Urinary bladder (tissue), 4 donors: Measurements from ENCODE around the gene PTPRH. TPM values are rescaled to one million over a fixed set of nuclear protein-coding genes. Genes with fewer than 3 reads are reported as not detected.
"Not testable (repeated sequence)": the region's sequence is repeated elsewhere in the genome, so short reads cannot be mapped to it uniquely, and the experiment has no call there.

Experiments used
- DNase-seq: peaks from one replicate; pipeline ENCODE4 v3.0.0-alpha.2; 2015; ENCODE audit errors: extremely low spot score
- H3K27ac ChIP-seq: one replicate; pipeline ENCODE4 v1.5.1; 2013; ENCODE audit warnings: low read depth, mild to moderate bottlenecking, moderate library complexity
- H3K36me3 ChIP-seq: one replicate; pipeline ENCODE4 v1.6.1; 2013; ENCODE audit warnings: mild to moderate bottlenecking, moderate library complexity; ENCODE audit not compliant: insufficient read depth
- H3K4me1 ChIP-seq: one replicate; pipeline ENCODE4 v1.6.1; 2013; ENCODE audit warnings: mild to moderate bottlenecking, moderate library complexity; ENCODE audit not compliant: insufficient read depth
- H3K4me3 ChIP-seq: one replicate; pipeline ENCODE4 v1.5.1; 2013; ENCODE audit warnings: low read depth, low read length
- WGBS: extraction: QIAGEN DNeasy Blood & Tissue Kit; methylation state at CpG from one replicate; pipeline ENCODE4 v1.1.7; 2013; 5-methylcytosine and 5-hydroxymethylcytosine counted together
- polyA plus RNA-seq: library from polyadenylated mRNA; stranded (reverse); fragments of 200-250 nt; gene quantifications from one replicate; pipeline ENCODE4 v1.2.3, GENCODE V29; 2013
- total RNA-seq: library from RNA; depleted of rRNA; stranded (reverse); fragments of >200 nt; gene quantifications from one replicate; pipeline ENCODE4 v1.2.3, GENCODE V29; 2014
- donor health status: healthy with polysubstance abuse.
- donor health status: healthy.

Gene PTPRH
- total and polyA plus RNA-seq, 2 donors = 1.6 to 3.6 TPM

DNA sequence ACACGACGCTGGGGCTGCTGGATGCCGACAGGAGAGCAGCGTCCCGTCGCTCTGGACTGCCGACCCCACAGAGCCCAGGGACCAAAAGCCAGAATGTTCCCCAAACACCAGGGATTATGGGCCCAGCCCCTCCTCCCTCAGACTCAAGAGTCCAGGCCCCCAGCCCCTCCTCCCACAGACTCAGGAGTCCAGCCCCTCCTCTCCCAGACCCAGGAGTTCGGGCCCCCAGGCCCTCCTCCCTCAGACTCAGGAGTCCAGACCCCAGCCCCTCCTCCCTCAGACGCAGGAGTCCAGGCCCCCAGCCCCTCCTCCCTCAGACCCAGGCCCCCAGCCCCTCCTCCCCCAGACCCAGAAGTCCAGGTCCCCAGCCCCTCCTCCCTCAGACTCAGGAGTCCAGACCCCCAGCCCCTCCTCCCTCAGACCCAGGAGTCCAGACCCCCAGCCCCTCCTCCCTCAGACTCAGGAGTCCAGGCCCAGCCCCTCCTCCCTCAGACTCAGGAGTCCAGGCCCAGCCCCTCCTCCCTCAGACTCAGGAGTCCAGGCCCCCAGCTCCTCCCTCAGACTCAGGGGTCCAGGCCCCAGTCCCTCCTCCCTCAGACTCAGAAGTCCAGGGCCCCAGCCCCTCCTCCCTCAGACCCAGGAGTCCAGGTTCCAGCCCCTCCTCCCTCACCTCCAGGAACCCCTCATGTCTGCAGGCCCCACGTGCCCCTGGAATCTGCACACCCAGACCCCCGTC lies 15.5 kb upstream of the PTPRH start:
- WGBS = 63% methylated on average over 11 of the region's 11 CpGs
- not testable (repeated sequence) for DNase-seq, H3K4me3 ChIP-seq, H3K27ac ChIP-seq, H3K4me1 ChIP-seq, H3K36me3 ChIP-seq

- Histone ChIP-seq H3K4me1 (no peaks in the 10 kb centered on the region), H3K36me3 (no peaks in the 10 kb centered on the region), H3K27ac (no peak overlapping the region), H3K4me3 (no peak overlapping the region)
- no peak for DNase-seq
- 79% methylated on average over 26 of the region's 26 CpGs for WGBS
Observed at GRCh38 chr19:55224038-55224665, 14.9 kb upstream of the PTPRH start.

- Histone ChIP-seq H3K4me3 (no peak overlapping the region), H3K36me3 (no peaks in the 10 kb centered on the region), H3K4me1 (no peaks in the 10 kb centered on the region), H3K27ac (no peak overlapping the region)
- 83% methylated on average over 17 of the region's 17 CpGs for WGBS
- DNase-seq = no peak
Observed at GRCh38 chr19:55223291-55224037, 14.2 kb upstream of the PTPRH start.

DNA sequence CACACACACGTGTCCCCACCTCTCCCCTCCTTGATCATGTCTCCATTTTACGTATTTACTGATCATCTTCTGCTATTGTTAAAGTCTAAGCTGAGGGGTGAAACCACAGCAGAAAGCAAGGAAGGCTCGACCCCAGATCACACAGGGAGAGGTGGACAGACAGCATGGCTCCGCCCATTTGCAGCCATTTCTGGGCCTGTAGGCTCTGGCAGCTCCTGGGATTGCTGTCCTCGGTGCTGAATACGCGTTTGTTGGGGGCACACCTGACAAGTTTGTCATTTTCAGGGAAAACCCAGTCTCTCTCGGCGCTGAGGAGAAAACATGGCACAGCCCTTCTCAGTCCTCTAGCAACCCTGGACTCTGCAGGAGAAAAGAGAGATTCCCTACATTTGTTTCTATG lies 11.2 kb upstream of the PTPRH start:
- DNase-seq = no peak
- no peak overlapping the region for H3K4me3 ChIP-seq
- no peak overlapping the region for H3K27ac ChIP-seq
- H3K4me1 ChIP-seq = no peaks in the 10 kb centered on the region
- WGBS = 69% methylated on average over 9 of the region's 9 CpGs
- no peaks in the 10 kb centered on the region for H3K36me3 ChIP-seq

DNA sequence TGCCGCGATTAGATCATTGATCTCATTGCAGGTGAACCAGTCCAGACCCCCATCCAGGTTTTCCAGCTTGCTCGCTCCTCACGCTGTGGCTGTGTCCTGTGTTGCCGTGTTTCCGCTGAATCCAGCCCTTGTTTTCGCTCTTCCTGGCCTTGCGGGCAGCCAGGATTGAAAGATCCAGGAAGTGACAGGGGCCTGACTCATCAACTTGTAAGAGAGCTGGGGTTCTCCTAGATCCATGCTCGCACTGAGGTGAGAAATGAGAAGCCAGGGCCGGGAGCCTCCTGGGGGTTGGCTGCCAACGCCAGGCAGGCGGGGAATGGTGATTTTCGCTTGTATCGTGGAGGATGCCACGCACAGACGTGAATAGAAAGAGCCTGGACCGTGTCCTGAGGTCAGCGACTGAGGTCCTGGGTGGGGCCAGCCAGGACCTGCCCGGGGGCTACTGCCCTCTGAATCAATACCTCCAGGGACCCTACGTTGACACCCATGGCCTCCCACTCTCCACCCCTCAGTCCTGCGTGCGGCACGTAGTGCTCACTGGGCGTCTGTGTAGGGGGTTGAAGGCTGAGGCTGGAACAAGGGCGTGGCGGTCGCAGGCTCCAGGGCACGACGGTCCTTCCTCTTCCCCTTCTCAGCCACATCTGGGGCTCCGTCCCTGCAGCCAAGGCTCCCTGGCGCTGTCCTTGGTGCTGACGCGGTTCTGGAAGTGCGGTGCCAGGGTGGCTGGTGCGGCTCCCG lies 7.3 kb upstream of the PTPRH start:
- DNase-seq = peak; percentile 59
- WGBS = 5% methylated on average over 36 of the region's 36 CpGs

DNA sequence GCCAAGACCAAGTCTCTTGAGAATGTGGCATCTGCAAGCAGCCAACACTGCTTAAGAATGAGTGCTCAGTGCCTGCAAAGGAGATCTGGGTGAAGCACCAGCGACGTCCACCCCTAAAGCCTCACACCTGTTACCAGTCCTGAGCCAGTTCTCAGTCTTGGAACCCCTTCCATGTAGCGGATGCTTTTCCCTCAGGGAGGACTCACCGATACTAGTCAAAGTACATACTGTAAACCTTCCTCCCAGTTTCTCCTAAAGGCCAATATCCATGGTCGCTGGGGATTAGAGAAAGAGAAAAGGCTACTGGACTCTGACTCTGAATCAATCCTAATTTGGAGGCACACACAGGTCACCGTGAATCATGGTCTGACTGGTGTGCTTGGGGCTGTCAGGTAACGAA lies 4.2 kb upstream of the PTPRH start:
- Histone ChIP-seq H3K36me3 (no peaks in the 10 kb centered on the region), H3K4me1 (no peaks in the 10 kb centered on the region), H3K27ac (no peak overlapping the region), H3K4me3 (no peak overlapping the region)
- WGBS = 82% methylated on average over 7 of the region's 7 CpGs
- no peak for DNase-seq

More for the DNA sequence above, 7.3 kb upstream of the PTPRH start:
- Histone ChIP-seq H3K36me3 (no peaks in the 10 kb centered on the region), H3K27ac (no peak overlapping the region), H3K4me1 (no peaks in the 10 kb centered on the region), H3K4me3 (no peak overlapping the region)

DNA sequence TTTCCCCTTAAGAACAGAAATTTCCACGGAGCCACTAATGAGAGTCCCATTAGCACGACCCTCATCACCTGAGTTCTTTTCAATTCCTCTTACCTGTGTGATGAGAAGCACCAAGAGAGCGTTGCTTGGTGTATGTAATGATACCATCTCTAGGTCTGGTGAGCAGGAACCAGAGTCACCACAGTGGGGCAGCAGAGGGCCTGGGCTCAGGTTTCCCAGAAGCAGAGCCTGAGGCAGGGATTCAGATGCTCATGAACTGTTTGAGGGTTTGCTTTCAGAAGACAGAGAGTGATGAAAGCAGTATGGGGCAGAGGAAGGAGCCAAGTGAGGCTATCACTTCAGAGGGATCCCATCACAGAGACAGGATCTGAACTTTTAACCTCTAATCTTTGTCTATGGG lies 3.1 kb upstream of the PTPRH start:
- H3K27ac ChIP-seq = no peak overlapping the region
- no peaks in the 10 kb centered on the region for H3K36me3 ChIP-seq
- WGBS = 75% methylated on average over 3 of the region's 3 CpGs
- no peak for DNase-seq
- no peaks in the 10 kb centered on the region for H3K4me1 ChIP-seq
- H3K4me3 ChIP-seq = no peak overlapping the region

DNA sequence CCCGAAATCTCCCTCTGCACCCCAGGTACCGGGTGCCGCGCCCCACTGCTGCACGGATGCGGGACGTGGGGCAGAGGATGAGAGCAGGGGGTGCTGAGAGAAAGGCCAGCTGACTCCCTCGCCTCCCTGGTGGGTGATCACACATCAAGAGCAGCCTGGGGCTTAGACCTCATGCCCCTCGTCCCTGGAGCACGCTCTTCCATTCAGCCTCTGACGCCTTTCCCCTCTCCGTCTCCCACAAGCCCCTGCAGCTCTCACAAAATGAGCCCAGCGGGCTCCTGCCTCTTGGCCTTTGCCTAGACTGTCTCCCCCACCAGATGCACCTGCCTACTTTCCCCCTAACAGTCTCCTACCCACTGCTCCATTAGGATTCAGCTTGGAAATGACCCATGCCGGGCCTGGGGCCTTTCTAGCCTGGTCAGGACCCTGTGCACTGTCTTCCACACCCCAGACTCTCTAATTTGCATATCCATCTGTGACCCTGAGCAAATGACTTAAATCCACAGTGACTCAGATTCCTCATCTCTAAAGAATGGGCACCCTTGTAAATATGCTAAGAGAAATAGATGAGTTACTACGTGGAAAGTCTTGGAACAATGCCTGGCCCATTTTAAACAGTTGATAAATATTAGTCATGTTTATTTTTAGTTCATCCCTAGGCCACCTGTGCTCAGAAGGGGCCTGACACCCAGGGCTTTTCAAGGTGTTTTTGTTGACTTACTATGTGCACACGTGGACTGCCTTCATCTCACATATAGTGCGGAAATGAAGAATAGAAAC lies 582 bp upstream of the PTPRH start:
- H3K4me3 ChIP-seq = no peak overlapping the region
- H3K27ac ChIP-seq = no peak overlapping the region
- DNase-seq = no peak
- WGBS = 59% methylated on average over 17 of the region's 17 CpGs
- H3K36me3 ChIP-seq = no peaks in the 10 kb centered on the region
- no peaks in the 10 kb centered on the region for H3K4me1 ChIP-seq

DNA sequence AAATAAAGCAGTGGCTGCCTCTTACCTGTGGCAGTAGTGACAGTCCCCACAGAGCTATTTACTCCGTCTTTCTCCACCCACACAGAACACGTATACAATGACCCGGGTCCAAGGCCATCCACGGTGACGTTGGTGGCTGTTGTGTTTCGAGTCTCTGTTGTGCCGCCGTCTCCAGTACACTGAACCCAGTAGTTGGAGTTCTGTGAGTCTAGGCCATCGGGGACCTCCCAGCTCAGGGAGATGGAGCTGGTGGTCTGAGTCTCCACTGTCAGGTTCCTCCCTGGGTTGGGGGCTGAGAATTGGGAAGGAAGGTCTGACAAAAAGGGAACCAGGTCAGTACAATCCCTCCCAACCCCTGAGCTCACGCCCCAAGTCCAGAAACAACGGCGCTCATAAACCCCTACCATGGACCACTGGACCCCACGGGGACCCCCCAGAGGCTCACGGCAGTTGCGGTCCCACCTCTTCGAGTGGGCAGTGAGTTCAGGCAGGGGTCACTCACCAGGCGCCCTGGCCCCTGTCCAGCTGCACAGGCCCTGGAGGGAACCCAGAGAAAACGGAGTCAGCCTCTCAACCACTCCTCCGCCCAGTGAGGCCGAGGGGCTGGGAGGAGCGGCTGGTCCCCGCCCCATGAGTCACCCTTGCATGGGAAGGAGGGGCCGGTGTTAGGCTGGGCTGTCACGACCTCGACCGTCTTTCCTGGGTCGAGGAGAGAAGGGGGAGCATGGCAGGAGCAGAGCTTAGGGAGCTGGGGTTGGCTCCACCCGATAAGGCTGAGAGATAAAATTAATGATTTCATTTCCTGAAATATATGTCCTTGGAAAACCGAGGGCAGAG lies 2.4 kb downstream of the PTPRH start:
- no peak for DNase-seq
- WGBS = 30% methylated on average over 29 of the region's 29 CpGs
- no peak overlapping the region for H3K27ac ChIP-seq
- H3K36me3 ChIP-seq = no peaks in the 10 kb centered on the region
- H3K4me3 ChIP-seq = no peak overlapping the region
- no peaks in the 10 kb centered on the region for H3K4me1 ChIP-seq

- H3K36me3 ChIP-seq, H3K27ac ChIP-seq, DNase-seq, H3K4me3 ChIP-seq, H3K4me1 ChIP-seq: not testable (repeated sequence)
- 73% methylated on average over 10 of the region's 10 CpGs for WGBS
Observed at GRCh38 chr19:55202199-55202598, 7.1 kb downstream of the PTPRH start.

DNA sequence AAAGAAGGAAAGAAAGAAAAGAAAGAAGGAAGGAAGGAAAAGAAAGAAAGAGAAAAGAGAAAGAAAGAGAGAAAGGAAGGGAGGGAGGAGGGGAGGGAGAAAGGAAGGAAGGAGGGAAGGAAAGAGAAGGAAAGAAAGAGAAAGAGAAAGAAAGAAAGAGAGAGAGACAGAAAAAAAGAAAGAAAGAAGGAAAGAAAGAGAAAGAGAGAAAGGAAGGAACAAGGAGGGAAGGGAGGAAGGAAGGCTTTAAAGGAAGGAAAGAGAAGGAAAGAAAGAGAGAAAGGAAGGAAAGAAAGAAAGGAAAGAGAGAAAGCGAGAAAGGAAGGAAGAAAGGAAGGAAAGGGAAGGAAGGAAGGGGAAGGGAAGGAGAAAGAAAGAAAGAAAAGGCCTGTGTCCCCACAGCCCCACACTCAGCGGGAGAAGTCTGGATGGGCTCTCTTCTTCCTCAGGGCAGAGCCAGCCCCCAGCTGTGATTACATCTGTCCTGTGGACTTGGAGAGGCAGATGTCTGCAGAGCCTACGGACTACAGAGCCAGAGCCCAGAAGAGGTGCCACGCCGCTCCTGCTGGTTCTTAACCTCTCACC lies 9.6 kb downstream of the PTPRH start:
- no peak overlapping the region for H3K4me3 ChIP-seq
- H3K4me1 ChIP-seq = no peaks in the 10 kb centered on the region
- H3K27ac ChIP-seq = no peak overlapping the region
- no peak for DNase-seq
- H3K36me3 ChIP-seq = no peaks in the 10 kb centered on the region
- WGBS = 65% methylated on average over 5 of the region's 5 CpGs

- Histone ChIP-seq H3K4me1 (no peaks in the 10 kb centered on the region), H3K36me3 (no peaks in the 10 kb centered on the region), H3K4me3 (no peak overlapping the region), H3K27ac (no peak overlapping the region)
- WGBS = 53% methylated on average over 5 of the region's 5 CpGs
- no peak for DNase-seq
Observed at GRCh38 chr19:55198651-55199050, 10.7 kb downstream of the PTPRH start.
